Measurements from ENCODE around the gene PATJ.
"Not testable (repeated sequence)": the region's sequence is repeated elsewhere in the genome, so short reads cannot be mapped to it uniquely, and the experiment has no call there.

PATJ gene

GRCh38 chr1:62184336-62184735 is 442.1 kb downstream of the PATJ start:
- no peak for DNase-seq

GRCh38 chr1:62185233-62185632 is 443.0 kb downstream of the PATJ start:
- not testable (repeated sequence) for DNase-seq

- DNase-seq, result no peak
Measured at GRCh38 chr1:62185677-62186076, 443.4 kb downstream of the PATJ start.

DNA sequence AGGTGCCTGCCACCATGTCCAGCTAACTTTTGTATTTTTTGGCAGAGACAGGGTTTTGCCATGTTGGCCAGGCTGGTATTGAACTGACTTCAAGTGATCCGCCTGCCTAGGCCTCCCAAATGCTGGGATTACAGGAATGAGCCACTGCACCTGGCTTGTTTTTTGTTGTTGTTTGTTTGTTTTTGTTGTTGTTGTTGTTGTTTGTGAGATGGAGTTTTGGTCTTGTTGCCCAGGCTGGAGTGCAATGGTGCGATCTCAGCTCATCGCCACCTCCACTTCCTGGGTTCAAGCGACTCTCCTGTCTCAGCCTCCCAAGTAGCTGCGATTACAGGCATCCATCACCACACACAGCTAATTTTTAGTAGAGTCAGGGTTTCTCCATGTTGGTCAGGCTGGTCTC is 445.3 kb downstream of the PATJ start:
- no peak for DNase-seq

DNA sequence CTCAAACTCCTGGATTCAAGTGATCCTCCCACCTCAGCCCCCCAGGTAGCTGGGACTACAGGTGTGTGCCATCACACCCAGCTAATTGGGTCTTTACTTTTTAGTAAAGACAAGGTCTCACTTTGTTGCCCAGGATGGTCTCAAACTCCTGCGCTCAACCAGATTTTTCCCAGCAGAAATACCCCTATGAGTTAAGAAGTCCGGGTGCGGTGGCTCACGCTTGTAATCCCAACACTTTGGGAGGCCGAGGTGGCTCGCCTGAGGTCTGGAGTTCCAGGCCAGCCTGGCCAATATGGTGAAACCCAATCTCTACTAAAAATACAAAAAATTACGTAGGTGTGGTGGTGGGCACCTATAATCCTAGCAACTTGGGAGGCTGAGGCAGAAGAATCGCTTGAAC is 445.8 kb downstream of the PATJ start:
- no peak for DNase-seq

DNA sequence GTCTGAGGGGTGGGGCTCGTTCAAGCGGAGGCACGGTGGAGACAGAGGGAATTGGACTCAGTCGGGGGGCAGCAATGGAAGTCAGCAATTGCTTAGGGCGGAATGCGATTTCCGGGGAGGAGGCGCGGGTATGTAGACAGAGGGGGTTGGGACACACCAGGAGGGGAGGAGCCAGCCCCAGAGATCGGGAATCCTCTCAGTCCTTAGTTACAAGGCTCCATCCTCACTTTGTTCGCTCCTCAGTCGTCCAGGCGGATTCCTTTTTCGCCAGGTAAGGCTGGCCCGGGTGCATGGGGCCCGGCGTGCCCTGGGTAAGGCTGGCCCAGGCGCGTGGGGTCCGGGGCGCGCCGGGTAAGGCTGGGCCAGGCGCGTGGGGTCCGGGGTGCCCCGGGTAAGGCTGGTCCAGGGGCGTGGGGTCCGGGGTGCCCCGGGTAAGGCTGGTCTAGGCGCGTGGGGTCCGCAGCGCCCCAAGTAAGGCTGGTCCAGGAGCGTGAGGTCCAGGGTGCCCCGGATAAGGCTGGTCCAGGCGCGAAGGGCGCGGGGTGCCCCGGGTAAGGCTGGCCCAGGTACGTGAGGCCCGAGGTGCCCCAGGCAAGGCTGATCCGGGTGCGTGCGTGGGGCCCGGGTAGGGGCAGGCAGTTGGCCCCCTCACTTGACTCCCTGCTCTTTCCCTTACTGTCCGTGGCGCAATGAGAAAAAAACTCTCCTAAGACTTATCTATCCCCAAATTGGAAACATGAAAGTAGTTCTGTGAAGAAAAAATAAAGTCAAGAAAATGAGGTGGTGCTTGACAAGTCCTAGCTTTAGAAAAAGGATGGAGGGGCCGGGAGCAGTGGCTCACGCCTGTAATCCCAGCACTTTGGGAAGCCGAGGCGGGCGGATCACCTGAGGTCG is 452.6 kb downstream of the PATJ start, which contains the start of gene L1TD1:
Gene L1TD1 (plus strand): TSS at position 199 of the 894 bp plus-strand sequence. CDS start 11,780 bp downstream, outside the sequence.
- DNase-seq, result no peak

DNA sequence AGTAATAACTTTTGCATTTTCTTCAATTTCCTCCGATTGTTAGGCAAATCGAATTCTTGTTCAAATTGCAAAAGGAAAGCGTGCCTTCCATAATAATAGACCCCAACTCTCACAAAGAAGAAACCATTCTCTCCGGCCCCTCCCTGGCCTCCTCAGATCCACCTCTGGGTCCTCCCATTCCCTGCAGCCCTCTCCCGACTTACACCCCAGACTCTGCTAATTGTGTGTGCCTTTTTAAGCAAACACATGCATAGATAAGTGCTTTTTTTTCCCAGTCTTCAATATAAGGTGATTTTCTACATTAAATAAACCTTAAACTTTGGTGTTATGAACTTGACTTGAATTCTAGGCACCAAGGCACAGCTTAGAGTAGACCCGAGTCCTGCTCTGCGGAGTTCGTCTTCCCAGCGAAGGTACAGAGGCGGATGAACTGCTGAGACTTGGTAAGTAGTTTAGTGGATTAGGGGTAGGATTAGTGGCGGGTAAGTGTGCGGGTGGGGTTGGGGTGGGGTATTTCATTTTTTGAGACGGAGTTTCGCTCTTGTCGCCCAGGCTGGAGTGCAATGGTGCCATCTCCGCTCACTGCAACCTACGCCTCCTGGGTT is 453.9 kb downstream of the PATJ start:
- no peak for DNase-seq

- no peak for DNase-seq
Measured at GRCh38 chr1:62198069-62198780, 455.9 kb downstream of the PATJ start.

DNA sequence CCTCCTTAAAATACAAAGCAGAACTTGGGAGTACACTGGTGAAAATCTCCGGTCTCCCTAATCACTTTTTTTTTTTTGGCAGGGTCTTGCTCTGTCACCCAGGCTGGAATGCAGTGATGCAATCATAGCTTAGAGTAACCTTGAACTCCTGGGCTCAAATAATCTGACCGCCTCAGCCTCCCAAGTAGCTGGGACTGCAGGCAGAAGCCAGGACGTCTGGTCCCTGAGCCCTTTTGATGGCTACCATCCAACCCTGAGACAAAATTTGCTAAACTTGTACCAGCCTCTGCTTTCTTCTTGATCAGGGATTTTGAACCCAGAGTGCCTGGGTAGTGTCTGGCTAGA is 456.5 kb downstream of the PATJ start:
- no peak for DNase-seq

- no peak for DNase-seq
Measured at GRCh38 chr1:62207187-62207586, 464.9 kb downstream of the PATJ start.

DNA sequence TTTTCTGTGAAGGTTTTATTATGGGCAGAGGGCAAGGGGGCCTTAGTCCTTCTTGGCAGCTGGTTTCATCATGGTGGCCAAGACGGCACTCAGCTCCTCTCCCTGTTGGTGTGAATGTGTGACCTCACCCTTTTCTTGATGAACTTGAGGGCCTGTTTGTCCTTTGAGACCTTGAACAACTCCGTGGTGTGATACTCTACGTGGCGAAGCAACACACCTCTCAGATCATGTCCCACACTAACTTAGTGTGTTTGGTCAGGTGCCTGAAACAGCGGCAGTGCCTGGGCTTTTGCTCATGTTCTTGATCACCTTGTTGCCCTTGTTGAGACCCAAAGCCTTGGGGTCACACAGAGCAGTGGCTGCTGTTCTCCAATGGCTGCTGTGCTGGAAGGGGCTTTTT is 465.8 kb downstream of the PATJ start:
- DNase-seq, result no peak

GRCh38 chr1:62208970-62209369 is 466.7 kb downstream of the PATJ start:
- no peak for DNase-seq

DNA sequence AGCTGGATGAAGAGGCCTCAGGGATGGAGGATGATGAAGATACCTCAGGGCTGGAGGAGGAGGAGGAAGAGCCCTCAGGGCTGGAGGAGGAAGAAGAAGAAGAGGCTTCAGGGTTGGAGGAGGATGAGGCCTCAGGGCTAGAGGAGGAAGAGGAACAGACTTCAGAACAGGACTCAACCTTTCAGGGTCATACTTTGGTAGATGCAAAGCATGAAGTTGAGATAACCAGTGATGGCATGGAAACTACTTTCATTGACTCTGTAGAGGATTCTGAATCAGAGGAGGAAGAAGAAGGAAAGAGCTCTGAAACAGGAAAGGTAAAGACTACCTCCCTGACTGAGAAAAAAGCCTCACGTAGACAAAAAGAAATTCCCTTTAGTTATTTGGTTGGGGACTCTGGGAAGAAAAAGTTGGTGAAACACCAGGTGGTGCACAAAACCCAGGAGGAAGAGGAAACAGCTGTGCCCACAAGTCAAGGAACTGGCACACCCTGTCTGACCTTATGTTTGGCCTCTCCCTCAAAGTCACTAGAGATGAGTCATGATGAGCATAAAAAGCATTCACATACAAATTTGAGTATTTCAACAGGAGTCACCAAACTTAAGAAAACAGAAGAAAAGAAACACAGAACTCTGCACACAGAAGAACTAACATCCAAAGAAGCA is 467.8 kb downstream of the PATJ start:
- DNase-seq, result no peak

GRCh38 chr1:62210960-62211359 is 468.7 kb downstream of the PATJ start:
- DNase-seq, result no peak

- DNase-seq, result no peak
Measured at GRCh38 chr1:62212411-62212810, 470.1 kb downstream of the PATJ start.

DNA sequence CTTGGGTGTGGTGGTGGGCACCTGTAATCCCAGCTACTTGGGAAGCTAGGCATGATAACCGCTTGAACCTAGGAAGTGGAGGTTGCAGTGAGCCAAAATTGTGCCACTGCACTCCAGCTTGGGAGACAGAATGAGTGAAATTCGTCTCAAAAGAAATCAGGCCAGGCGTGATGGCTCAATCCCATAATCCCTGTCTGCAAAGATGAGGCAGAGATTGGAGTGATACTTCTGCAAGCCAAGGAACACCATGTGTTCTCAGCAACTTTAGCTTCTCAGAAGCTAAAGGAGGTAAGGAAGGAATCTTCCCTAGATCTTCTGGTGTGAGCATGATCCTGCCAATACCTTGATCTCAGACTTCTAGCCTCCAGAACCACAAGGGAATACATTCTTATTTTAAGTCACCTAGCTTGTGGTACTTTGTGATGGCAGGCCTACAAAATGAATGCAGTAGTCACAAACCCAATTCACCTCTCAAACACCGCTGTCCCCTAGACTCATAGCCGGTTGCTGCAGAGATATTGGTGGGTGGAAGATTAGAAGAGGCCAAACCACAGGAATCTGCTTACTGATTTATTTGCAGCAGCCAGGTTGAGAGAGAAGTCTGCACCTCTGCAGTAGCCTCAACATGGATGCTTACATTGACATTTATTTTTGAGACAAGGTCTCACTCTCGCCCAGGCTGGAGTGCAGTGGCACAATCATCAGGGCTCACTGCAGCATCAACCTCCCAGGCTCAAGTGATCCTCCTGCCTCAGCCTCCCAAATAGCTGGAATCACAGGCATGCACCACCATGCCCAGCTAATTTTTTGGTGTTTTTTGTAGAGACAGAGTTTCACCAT is 471.0 kb downstream of the PATJ start:
- DNase-seq, result no peak

- DNase-seq, result no peak
Measured at GRCh38 chr1:62218604-62219003, 476.3 kb downstream of the PATJ start.

GRCh38 chr1:62220456-62220855 is 478.2 kb downstream of the PATJ start:
- DNase-seq, result not testable (repeated sequence)

DNA sequence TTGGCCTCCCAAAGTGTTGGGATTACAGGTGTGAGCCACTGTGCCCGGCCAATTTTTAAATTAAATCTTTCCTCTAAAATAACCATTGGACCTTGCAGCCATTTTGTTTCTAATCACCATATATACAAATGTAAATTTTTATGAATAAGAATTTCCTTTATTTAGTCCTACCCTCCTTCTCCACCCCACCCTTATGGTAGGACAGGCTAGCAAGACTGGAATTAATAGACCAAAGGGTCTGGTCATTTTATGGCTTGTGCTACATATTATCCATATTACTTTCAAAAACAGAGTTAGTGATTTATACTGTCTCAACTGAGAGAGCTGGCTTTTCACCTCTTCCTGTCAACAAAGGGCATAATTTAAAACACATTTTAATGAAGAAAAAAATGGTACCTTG is 478.9 kb downstream of the PATJ start:
- no peak for DNase-seq

DNA sequence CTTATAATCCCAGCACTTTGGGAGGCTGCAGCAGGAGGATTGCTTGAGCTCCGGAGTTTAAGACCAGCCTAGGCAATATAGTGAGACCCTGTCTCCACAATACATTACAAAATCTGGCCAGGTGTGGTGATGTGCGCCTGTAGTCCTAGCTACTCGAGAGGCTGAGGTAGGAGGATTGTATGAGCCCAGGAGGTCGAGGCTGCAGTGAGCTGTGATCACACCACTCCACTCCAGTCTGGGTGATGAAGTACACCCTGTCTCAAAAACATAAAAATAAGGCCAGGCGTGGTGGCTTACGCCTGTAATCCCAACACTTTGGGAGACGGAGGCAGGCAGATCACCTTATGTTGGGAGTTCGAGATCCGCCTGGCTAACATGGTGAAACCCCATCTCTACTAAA is 480.0 kb downstream of the PATJ start:
- no peak for DNase-seq

GRCh38 chr1:62224182-62224581 is 481.9 kb downstream of the PATJ start:
- no peak for DNase-seq

DNA sequence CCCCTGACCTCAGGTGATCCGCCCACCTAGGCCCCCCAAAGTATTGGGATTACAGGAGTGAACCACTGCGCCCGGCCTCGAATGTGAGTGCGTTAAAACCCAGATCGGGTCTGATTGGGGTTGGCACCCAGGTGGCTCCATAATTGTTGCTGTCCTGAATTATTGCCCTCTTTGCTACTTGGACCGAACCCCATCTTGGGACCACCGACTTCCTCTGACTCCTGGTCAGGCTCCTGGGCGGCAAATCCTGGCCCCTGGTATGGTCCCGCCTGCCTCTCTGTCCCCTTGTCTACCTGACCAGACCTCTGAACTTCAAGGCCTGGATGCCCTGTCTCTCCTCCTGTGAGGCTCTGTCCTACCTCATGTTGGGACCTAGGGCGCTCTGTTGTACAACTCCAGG is 485.2 kb downstream of the PATJ start:
- no peak for DNase-seq
